GM23248 (cell line): ENCODE results near the gene KLRK1. TPM values are rescaled to one million over a fixed set of nuclear protein-coding genes. Genes with fewer than 3 reads are reported as not detected.
"Not testable (repeated sequence)": the region's sequence is repeated elsewhere in the genome, so short reads cannot be mapped to it uniquely, and the experiment has no call there.

Source experiments
- DNase-seq: peaks from one replicate; pipeline ENCODE4 v3.0.0-alpha.2; 2015
- H2AFZ ChIP-seq: fragments of 200-600 bp; sonication (generic); 2 replicates; pipeline ENCODE4 v1.6.1; 2016; ENCODE audit warnings: antibody characterized with exemption
- H3F3A ChIP-seq: fragments of 200-600 bp; sonication (generic); 2 replicates; pipeline ENCODE4 v1.6.1; 2016; ENCODE audit warnings: mild to moderate bottlenecking, antibody characterized with exemption, mixed run types; ENCODE audit not compliant: insufficient read depth
- H3K27ac ChIP-seq: fragments of 200-600 bp; sonication (generic); 2 replicates; pipeline ENCODE4 v1.5.1; 2016; ENCODE audit warnings: mild to moderate bottlenecking
- H3K27me3 ChIP-seq: fragments of 200-600 bp; sonication (generic); replicated peaks from 2 replicates; pipeline ENCODE4 v1.6.1; 2016; ENCODE audit warnings: mild to moderate bottlenecking; ENCODE audit not compliant: insufficient read depth
- H3K36me3 ChIP-seq: fragments of 200-600 bp; sonication (generic); 2 replicates; pipeline ENCODE4 v1.6.1; 2016; ENCODE audit warnings: low read depth, mild to moderate bottlenecking
- H3K4me1 ChIP-seq: fragments of 200-600 bp; sonication (generic); 2 replicates; pipeline ENCODE4 v1.6.1; 2016; ENCODE audit warnings: mild to moderate bottlenecking; ENCODE audit not compliant: insufficient read depth
- H3K4me2 ChIP-seq: fragments of 200-600 bp; sonication (generic); one replicate; pipeline ENCODE4 v1.6.1; 2016; ENCODE audit warnings: mild to moderate bottlenecking; ENCODE audit not compliant: unreplicated experiment
- H3K4me3 ChIP-seq: fragments of 200-600 bp; sonication (generic); 2 replicates; pipeline ENCODE4 v1.5.1; 2016; ENCODE audit warnings: mild to moderate bottlenecking
- H3K79me2 ChIP-seq: fragments of 200-600 bp; sonication (generic); 2 replicates; pipeline ENCODE4 v1.6.1; 2016; ENCODE audit warnings: mild to moderate bottlenecking; ENCODE audit not compliant: insufficient read depth
- H3K9ac ChIP-seq: fragments of 200-600 bp; sonication (generic); 2 replicates; pipeline ENCODE4 v1.6.1; 2016; ENCODE audit warnings: mild to moderate bottlenecking
- H3K9me2 ChIP-seq: fragments of 200-600 bp; sonication (generic); 2 replicates; pipeline ENCODE4 v1.6.1; 2016; ENCODE audit warnings: mixed run types, mild to moderate bottlenecking, moderate library complexity; ENCODE audit not compliant: insufficient read depth
- H3K9me3 ChIP-seq: fragments of 200-600 bp; sonication (generic); one replicate; pipeline ENCODE4 v1.6.1; 2017; ENCODE audit warnings: low read depth
- H4K20me1 ChIP-seq: fragments of 200-600 bp; sonication (generic); 2 replicates; pipeline ENCODE4 v1.6.0; 2016; ENCODE audit not compliant: insufficient read depth
- EZH2 ChIP-seq: fragments of 200-600 bp; sonication (generic); IDR thresholded peaks from 2 replicates; pipeline ENCODE4 v1.6.1; 2018; ENCODE audit warnings: antibody characterized with exemption, mild to moderate bottlenecking; ENCODE audit not compliant: insufficient read depth, poor library complexity, severe bottlenecking
- EZH2phosphoT487 ChIP-seq: fragments of 200-600 bp; sonication (generic); IDR thresholded peaks from 2 replicates; pipeline ENCODE4 v1.6.1; 2018; ENCODE audit warnings: antibody characterized with exemption, moderate library complexity, mild to moderate bottlenecking, low read depth; ENCODE audit not compliant: insufficient read depth
- WGBS, 2 experiments: methylation state at CpG; one replicate each; pipeline ENCODE4 v1.1.6; 2015 to 2017; ENCODE audit warnings: low lambda C conversion rate in 2 of 2, low coverage in 1 of 2; ENCODE audit errors: missing lambda C conversion rate in 2 of 2; 5-methylcytosine and 5-hydroxymethylcytosine counted together
- in situ Hi-C: fragments of 300-500 bp; cut with MboI; formaldehyde crosslinking; loops from 2 replicates; pipeline ENCODE4 v1.15.0; 2020
- polyA plus RNA-seq: library from polyadenylated mRNA; unstranded; fragments of >200 nt; fragmentation: Nextera tagmentation; extraction: Ambion mirVana; gene quantifications from 2 replicates; pipeline ENCODE4 v1.2.1, GENCODE V29; 2016
- total RNA-seq: library from RNA; depleted of rRNA; stranded (reverse); fragments of >200 nt; shearing (Covaris generic); gene quantifications from 2 replicates; pipeline ENCODE4 v1.2.3, GENCODE V29; 2014

The KLRK1 gene
- total and polyA plus RNA-seq, 2 experiments from 2014 or later: not detected

GRCh38 chr12:10369557-10370415 is 20.1 kb downstream of the KLRK1 start:
- no peak overlapping the region for H3K27ac ChIP-seq
- no peaks in the 10 kb centered on the region for H3K36me3 ChIP-seq
- H3K4me3 ChIP-seq: no peak overlapping the region
- no peak overlapping the region for H2AFZ ChIP-seq
- 92 to 94% methylated on average over 8 of the region's 8 CpGs for WGBS, 2 experiments
- no peak overlapping the region for H3K9ac ChIP-seq
- H3K9me2 ChIP-seq: no peaks in the 10 kb centered on the region
- no peaks in the 10 kb centered on the region for H3K79me2 ChIP-seq
- H3K4me2 ChIP-seq: no peak overlapping the region
- H3K9me3 ChIP-seq: no peaks in the 10 kb centered on the region
- DNase-seq: no peak
- peaks cover 11% of the 10 kb centered on the region; the same call in 1 of the 2 replicates for H3K4me1 ChIP-seq
- no peaks in the 10 kb centered on the region for H3F3A ChIP-seq
- TF ChIP-seq EZH2: no peak
- TF ChIP-seq EZH2phosphoT487: no peak
- no peaks in the 10 kb centered on the region for H3K27me3 ChIP-seq
- in situ Hi-C loops: no loop called here
- no peaks in the 10 kb centered on the region for H4K20me1 ChIP-seq

DNA sequence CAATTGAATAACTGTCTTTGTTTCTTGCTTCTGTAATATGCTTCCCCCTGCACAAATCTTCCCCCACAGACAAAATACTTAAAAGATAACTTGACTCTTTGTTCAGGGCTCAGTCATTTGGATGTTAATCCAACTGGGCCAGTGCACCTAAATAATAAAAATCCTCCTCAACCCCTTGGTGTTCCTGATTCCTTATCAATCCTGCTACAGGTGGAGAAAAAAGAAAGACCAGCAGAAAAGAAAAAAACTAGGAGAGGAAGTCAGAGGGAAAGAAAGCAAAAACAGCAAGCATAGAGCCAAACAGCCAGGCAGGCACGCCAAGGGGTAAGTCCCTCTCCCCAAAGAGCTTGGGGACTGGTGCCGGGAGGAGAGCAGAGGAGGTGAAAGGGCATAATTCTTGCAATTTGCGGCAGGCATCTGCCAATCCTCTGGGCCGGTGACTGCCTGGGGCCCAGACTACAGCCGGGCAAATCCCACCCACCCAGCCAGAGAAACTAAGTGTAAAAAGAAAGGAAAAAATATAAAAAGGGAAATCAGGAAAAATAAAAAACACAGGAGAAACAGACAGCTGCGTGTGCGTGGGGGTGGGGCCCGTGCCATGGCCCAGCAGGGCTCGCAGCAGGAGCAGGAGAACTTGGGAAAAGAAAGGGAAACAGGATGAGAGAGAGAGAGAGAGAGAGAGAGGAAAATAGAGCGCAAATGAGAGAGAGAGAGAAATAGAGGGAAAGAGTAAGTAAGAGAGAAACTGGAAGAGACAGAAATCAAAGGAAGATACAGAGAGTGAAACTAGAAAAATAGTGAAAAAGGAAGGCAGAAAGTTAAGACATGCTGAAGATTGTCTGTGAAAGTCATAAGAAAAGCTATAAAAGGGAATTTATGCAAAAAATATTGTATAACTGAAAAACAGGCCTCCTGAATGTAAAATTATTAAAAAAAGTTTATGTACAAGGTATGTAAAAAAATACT is 21.4 kb downstream of the KLRK1 start:
- Histone ChIP-seq H3K4me3 (no peak overlapping the region), H3K79me2 (no peaks in the 10 kb centered on the region), H3K9me2 (no peaks in the 10 kb centered on the region), H3K27me3 (no peaks in the 10 kb centered on the region), H3K27ac (no peak overlapping the region), H3K4me1 (peaks cover 18% of the 10 kb centered on the region), H3K36me3 (no peaks in the 10 kb centered on the region), H3K9ac (no peak overlapping the region), H4K20me1 (no peaks in the 10 kb centered on the region), H3F3A (no peaks in the 10 kb centered on the region), H3K4me2 (no peak overlapping the region), H3K9me3 (no peaks in the 10 kb centered on the region), H2AFZ (no peak overlapping the region)
- in situ Hi-C loops: no loop called here
- TF ChIP-seq EZH2 (no peak), EZH2phosphoT487 (no peak)
- WGBS, 2 experiments: 83 to 88% methylated on average over 10 of the region's 10 CpGs
- no peak for DNase-seq

- peaks cover 26% of the 10 kb centered on the region for H3K4me1 ChIP-seq
- H3F3A ChIP-seq, in situ Hi-C loops, H3K27ac ChIP-seq, H2AFZ ChIP-seq, H3K4me3 ChIP-seq, H3K9ac ChIP-seq, H3K9me2 ChIP-seq, H3K36me3 ChIP-seq, H4K20me1 ChIP-seq, H3K9me3 ChIP-seq, H3K27me3 ChIP-seq, H3K4me2 ChIP-seq, DNase-seq, H3K79me2 ChIP-seq: not testable (repeated sequence)
- 56 to 63% methylated on average over 4 of the region's 4 CpGs for WGBS, 2 experiments
These were observed 22.1 kb downstream of the KLRK1 start for GRCh38 chr12:10367714-10368113.

DNA sequence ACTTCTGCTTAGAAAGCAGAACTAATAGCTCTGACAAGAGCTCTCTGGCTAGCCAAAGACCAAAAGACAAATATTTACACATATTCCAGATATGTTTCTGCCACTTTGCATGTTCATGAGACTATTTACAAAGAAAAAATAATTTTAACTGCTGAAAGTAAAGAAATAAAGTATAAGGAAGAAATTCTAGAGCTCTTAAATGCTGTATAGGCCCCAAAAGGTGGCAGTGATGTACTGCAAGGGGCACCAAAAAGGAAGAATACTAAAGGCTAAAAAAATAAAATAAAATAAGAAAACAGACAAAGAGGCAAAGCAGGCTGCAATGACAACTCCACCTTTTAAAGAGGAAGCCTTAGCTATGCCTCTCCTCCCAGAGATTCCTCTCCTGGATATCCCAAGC is 23.0 kb downstream of the KLRK1 start:
- H3K9me2 ChIP-seq: no peaks in the 10 kb centered on the region
- no peak overlapping the region for H3K27ac ChIP-seq
- H3K79me2 ChIP-seq: no peaks in the 10 kb centered on the region
- no peak overlapping the region for H3K4me2 ChIP-seq
- peaks cover 26% of the 10 kb centered on the region for H3K4me1 ChIP-seq
- peaks cover 1% of the 10 kb centered on the region; the same call in 1 of the 2 replicates for H3F3A ChIP-seq
- in situ Hi-C loops: no loop called here
- no peaks in the 10 kb centered on the region for H3K36me3 ChIP-seq
- TF ChIP-seq EZH2phosphoT487 (no peak), EZH2 (no peak)
- no peak overlapping the region for H3K9ac ChIP-seq
- peak overlapping the region; percentile 100; the same call in 1 of the 2 replicates for H2AFZ ChIP-seq
- DNase-seq: peak; percentile 63
- H3K27me3 ChIP-seq: no peaks in the 10 kb centered on the region
- no peak overlapping the region for H3K4me3 ChIP-seq
- no peaks in the 10 kb centered on the region for H3K9me3 ChIP-seq
- no peaks in the 10 kb centered on the region for H4K20me1 ChIP-seq
